Osteocyte (in vitro differentiated cells): ENCODE measurements around the gene FOXC2. TPM values are rescaled to one million over a fixed set of nuclear protein-coding genes. Genes with fewer than 3 reads are reported as not detected.
A peak's percentile ranks its signal among the peaks of the same experiment; 100 is the strongest.

Source experiments
- DNase-seq: peaks from one replicate; pipeline ENCODE4 v3.0.0; 2021; ENCODE audit warnings: mixed read lengths; ENCODE audit not compliant: unreplicated experiment; ENCODE audit errors: extremely low spot score
- H3K27ac Mint-ChIP-seq: one replicate; pipeline ENCODE4 v1.8.0; 2021; ENCODE audit warnings: mild to moderate bottlenecking, mixed read lengths; ENCODE audit not compliant: unreplicated experiment
- H3K27me3 Mint-ChIP-seq: one replicate; pipeline ENCODE4 v1.8.0; 2021; ENCODE audit warnings: mixed read lengths; ENCODE audit not compliant: unreplicated experiment
- H3K36me3 Mint-ChIP-seq: one replicate; pipeline ENCODE4 v1.8.0; 2021; ENCODE audit warnings: mixed read lengths; ENCODE audit not compliant: unreplicated experiment
- H3K4me1 Mint-ChIP-seq: one replicate; pipeline ENCODE4 v1.8.0; 2021; ENCODE audit warnings: mixed read lengths; ENCODE audit not compliant: unreplicated experiment
- H3K4me3 Mint-ChIP-seq: one replicate; pipeline ENCODE4 v1.8.0; 2021; ENCODE audit warnings: mild to moderate bottlenecking, moderate library complexity, mixed read lengths; ENCODE audit not compliant: unreplicated experiment
- H3K9me3 Mint-ChIP-seq: one replicate; pipeline ENCODE4 v1.8.0; 2021; ENCODE audit warnings: mixed read lengths; ENCODE audit not compliant: unreplicated experiment
- total RNA-seq: library from RNA; stranded (reverse); gene quantifications from 2 replicates; pipeline ENCODE4 v1.2.1, GENCODE V29; 2021
- TF ChIP-seq, protein P1 (sequence below): fragments of 200-600 bp; sonication (generic); IDR thresholded peaks from 2 replicates; pipeline ENCODE4 v1.5.0; 2021; ENCODE audit warnings: antibody characterized with exemption, mild to moderate bottlenecking, moderate library complexity

Gene FOXC2
- total RNA-seq, 1 donor from 2014 or later, result 93.4 TPM

DNA sequence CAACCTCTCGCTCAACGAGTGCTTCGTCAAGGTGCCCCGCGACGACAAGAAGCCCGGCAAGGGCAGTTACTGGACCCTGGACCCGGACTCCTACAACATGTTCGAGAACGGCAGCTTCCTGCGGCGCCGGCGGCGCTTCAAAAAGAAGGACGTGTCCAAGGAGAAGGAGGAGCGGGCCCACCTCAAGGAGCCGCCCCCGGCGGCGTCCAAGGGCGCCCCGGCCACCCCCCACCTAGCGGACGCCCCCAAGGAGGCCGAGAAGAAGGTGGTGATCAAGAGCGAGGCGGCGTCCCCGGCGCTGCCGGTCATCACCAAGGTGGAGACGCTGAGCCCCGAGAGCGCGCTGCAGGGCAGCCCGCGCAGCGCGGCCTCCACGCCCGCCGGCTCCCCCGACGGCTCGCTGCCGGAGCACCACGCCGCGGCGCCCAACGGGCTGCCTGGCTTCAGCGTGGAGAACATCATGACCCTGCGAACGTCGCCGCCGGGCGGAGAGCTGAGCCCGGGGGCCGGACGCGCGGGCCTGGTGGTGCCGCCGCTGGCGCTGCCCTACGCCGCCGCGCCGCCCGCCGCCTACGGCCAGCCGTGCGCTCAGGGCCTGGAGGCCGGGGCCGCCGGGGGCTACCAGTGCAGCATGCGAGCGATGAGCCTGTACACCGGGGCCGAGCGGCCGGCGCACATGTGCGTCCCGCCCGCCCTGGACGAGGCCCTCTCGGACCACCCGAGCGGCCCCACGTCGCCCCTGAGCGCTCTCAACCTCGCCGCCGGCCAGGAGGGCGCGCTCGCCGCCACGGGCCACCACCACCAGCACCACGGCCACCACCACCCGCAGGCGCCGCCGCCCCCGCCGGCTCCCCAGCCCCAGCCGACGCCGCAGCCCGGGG, 1.3 kb downstream of the FOXC2 start:
- no peak for DNase-seq
- peak overlapping the region; percentile 97 for H3K27ac Mint-ChIP-seq
- H3K36me3 Mint-ChIP-seq, result peaks cover 39% of the 10 kb centered on the region
- no peaks in the 10 kb centered on the region for H3K9me3 Mint-ChIP-seq
- no peaks in the 10 kb centered on the region for H3K27me3 Mint-ChIP-seq
- H3K4me3 Mint-ChIP-seq, result peak overlapping the region; percentile 93
- TF ChIP-seq, protein P1, sequence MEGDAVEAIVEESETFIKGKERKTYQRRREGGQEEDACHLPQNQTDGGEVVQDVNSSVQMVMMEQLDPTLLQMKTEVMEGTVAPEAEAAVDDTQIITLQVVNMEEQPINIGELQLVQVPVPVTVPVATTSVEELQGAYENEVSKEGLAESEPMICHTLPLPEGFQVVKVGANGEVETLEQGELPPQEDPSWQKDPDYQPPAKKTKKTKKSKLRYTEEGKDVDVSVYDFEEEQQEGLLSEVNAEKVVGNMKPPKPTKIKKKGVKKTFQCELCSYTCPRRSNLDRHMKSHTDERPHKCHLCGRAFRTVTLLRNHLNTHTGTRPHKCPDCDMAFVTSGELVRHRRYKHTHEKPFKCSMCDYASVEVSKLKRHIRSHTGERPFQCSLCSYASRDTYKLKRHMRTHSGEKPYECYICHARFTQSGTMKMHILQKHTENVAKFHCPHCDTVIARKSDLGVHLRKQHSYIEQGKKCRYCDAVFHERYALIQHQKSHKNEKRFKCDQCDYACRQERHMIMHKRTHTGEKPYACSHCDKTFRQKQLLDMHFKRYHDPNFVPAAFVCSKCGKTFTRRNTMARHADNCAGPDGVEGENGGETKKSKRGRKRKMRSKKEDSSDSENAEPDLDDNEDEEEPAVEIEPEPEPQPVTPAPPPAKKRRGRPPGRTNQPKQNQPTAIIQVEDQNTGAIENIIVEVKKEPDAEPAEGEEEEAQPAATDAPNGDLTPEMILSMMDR, result no peak
- peaks cover 50% of the 10 kb centered on the region for H3K4me1 Mint-ChIP-seq

DNA sequence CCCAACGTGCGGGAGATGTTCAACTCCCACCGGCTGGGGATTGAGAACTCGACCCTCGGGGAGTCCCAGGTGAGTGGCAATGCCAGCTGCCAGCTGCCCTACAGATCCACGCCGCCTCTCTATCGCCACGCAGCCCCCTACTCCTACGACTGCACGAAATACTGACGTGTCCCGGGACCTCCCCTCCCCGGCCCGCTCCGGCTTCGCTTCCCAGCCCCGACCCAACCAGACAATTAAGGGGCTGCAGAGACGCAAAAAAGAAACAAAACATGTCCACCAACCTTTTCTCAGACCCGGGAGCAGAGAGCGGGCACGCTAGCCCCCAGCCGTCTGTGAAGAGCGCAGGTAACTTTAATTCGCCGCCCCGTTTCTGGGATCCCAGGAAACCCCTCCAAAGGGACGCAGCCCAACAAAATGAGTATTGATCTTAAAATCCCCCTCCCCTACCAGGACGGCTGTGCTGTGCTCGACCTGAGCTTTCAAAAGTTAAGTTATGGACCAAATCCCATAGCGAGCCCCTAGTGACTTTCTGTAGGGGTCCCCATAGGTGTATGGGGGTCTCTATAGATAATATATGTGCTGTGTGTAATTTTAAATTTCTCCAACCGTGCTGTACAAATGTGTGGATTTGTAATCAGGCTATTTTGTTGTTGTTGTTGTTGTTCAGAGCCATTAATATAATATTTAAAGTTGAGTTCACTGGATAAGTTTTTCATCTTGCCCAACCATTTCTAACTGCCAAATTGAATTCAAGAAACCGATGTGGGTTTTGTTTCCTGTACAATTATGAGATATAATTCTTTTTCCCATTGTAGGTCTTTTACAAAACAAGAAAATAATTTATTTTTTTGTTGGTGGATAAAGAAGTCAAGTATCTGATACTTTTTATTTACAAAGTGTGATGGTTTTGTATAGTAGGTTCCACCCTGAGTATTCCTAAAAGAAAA, 2.3 kb downstream of the FOXC2 start:
- Mint-ChIP-seq H3K4me1 (peaks cover 50% of the 10 kb centered on the region), H3K36me3 (peaks cover 44% of the 10 kb centered on the region), H3K9me3 (no peaks in the 10 kb centered on the region), H3K27ac (peak overlapping the region; percentile 100), H3K4me3 (peak overlapping the region; percentile 93), H3K27me3 (no peaks in the 10 kb centered on the region)
- TF ChIP-seq, protein P1, result no peak
- DNase-seq, result no peak

DNA sequence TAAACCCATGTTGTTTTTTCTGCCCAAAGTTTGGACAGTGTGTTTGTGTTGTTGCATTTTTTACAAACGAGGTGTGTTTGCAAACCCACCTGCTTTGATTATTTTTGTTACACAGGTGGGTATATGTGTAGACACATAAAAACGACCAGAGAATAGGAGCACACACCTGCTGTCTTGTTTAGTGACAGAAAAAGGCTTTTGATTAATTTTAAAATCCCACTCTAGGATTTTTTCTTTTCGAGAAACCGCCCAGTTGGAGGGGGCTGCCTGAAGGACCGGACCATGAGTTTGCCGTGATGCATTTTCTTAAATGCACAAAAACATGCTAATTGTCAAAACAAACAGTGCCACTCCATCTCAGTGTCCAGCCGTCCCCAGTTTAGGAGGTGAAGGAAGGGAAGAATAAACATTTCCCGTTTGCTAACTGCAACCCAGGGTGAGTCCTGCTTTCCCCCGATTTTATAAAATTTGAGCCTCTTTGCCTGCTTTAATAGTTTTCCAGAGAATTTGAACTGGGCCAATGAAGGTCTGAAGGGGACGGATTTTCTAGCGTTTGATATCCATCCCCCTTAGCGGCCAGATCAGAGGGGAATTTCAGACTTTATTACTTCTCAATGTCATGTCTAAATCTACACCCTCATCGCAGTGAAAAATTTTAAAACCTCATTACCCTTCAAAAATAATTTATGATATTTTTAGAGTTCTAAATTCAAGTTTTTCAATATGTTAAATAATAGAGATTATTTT, 3.2 kb downstream of the FOXC2 start:
- peaks cover 48% of the 10 kb centered on the region for H3K36me3 Mint-ChIP-seq
- TF ChIP-seq, protein P1, result no peak
- H3K4me3 Mint-ChIP-seq, result peak overlapping the region; percentile 93
- H3K9me3 Mint-ChIP-seq, result no peaks in the 10 kb centered on the region
- no peaks in the 10 kb centered on the region for H3K27me3 Mint-ChIP-seq
- H3K27ac Mint-ChIP-seq, result peak overlapping the region; percentile 100
- DNase-seq, result no peak
- peaks cover 50% of the 10 kb centered on the region for H3K4me1 Mint-ChIP-seq

DNA sequence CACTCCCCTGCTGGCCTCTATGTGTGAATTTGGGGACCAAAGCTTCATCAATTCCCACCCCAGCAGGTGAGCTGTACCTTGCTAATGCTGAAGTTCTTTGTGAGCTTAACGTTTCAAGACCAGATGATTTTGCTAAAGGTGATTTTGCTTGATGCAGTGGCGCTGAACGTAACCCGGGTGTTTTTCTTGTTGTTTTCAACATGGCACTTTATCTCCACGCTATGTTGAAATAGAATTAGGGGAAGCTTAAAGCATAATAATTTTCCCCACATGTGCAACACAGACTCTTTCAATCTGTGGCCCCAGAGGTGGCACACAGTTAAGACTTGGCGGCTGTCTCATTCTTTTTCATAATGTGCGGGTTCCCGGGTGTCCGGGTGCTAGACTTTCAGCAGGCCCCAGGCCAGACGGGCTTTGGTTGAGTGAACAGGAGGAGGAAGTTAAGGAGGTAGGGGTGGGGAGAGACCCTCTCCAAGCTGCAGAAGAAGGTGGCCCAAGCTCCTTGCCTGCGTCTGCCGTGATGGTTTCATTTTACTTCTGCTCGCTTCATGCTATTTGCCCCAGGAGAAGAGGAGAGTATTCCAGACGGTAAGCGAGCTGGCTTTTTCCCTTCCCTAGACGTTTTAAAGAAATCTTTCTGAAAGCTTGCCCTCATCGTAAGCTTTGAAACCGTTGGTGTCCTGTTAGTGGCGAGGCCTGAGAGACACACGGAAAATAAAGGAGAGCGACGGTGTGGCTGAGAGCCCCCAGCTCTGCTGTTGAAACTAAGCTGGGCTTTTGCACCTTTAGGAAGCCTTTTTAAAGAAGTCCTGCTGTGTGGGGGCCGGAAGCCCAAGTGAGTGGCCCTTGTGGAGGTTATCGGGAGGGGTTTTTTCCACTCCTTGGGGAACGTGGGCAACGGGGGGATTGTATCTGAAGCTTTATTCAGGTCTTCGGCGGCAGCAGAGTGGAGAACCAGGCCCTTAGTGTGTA, 4.2 kb downstream of the FOXC2 start:
- no peaks in the 10 kb centered on the region for H3K27me3 Mint-ChIP-seq
- peaks cover 50% of the 10 kb centered on the region for H3K36me3 Mint-ChIP-seq
- TF ChIP-seq, protein P1, result no peak
- H3K9me3 Mint-ChIP-seq, result no peaks in the 10 kb centered on the region
- H3K4me1 Mint-ChIP-seq, result peaks cover 50% of the 10 kb centered on the region
- no peak for DNase-seq
- peak overlapping the region; percentile 100 for H3K27ac Mint-ChIP-seq
- peak overlapping the region; percentile 93 for H3K4me3 Mint-ChIP-seq
